ENCODE results near the gene ARHGAP30.
A peak's percentile ranks its signal among the peaks of the same experiment; 100 is the strongest.
"Not testable (repeated sequence)": the region's sequence is repeated elsewhere in the genome, so short reads cannot be mapped to it uniquely, and the experiment has no call there.

Gene ARHGAP30
- total RNA-seq: 276 to 519 reads per million in 2 donors

GRCh38 chr1:161069731-161070270, at the start of gene ARHGAP30:
ARHGAP30 (minus strand) TSS chr1:161069891; CDS start chr1:161069624, 267 bp downstream.
- DNase-seq: peak; percentile 64

GRCh38 chr1:161117759-161118581, 48.3 kb upstream of the ARHGAP30 start, which contains the start of the genes NIT1 and PFDN2:
NIT1 (plus strand) TSS chr1:161118105; CDS start chr1:161118177, 72 bp downstream.
PFDN2 (minus strand) TSS chr1:161118037; CDS start chr1:161118026, 11 bp downstream.
- peak; percentile 78 for DNase-seq

GRCh38 chr1:161115961-161116360, 46.3 kb upstream of the ARHGAP30 start:
- DNase-seq: not testable (repeated sequence)

GRCh38 chr1:161115132-161115711, 45.5 kb upstream of the ARHGAP30 start:
- no peak for DNase-seq

GRCh38 chr1:161114556-161114955, 44.9 kb upstream of the ARHGAP30 start:
- DNase-seq: no peak

- DNase-seq: no peak
These were observed 44.2 kb upstream of the ARHGAP30 start for GRCh38 chr1:161113915-161114314.

GRCh38 chr1:161111527-161111926, 41.8 kb upstream of the ARHGAP30 start:
- no peak for DNase-seq

GRCh38 chr1:161111117-161111516, 41.4 kb upstream of the ARHGAP30 start:
- no peak for DNase-seq

- no peak for DNase-seq
These were observed 36.7 kb upstream of the ARHGAP30 start for GRCh38 chr1:161106431-161106830.

GRCh38 chr1:161100556-161100955, 30.9 kb upstream of the ARHGAP30 start:
- no peak for DNase-seq

GRCh38 chr1:161099090-161099802, 29.6 kb upstream of the ARHGAP30 start:
- DNase-seq: no peak

- peak; percentile 51 for DNase-seq
These were observed 28.7 kb upstream of the ARHGAP30 start, which contains the start of gene KLHDC9 for GRCh38 chr1:161098210-161099068. KLHDC9 (plus strand) TSS chr1:161098361; CDS start chr1:161098536, 175 bp downstream.

GRCh38 chr1:161096530-161096929, 26.8 kb upstream of the ARHGAP30 start:
- no peak for DNase-seq

GRCh38 chr1:161096015-161096414, 26.3 kb upstream of the ARHGAP30 start:
- DNase-seq: no peak

- no peak for DNase-seq
These were observed 25.5 kb upstream of the ARHGAP30 start for GRCh38 chr1:161095230-161095629.

GRCh38 chr1:161094481-161094880, 24.8 kb upstream of the ARHGAP30 start:
- no peak for DNase-seq

- no peak for DNase-seq
These were observed 22.9 kb upstream of the ARHGAP30 start for GRCh38 chr1:161092621-161093028.

GRCh38 chr1:161091796-161092507, 22.3 kb upstream of the ARHGAP30 start:
- no peak for DNase-seq

- no peak for DNase-seq
These were observed 21.4 kb upstream of the ARHGAP30 start for GRCh38 chr1:161091093-161091492.

- DNase-seq: no peak
These were observed 20.9 kb upstream of the ARHGAP30 start for GRCh38 chr1:161090617-161091016.

- no peak for DNase-seq
These were observed 20.2 kb upstream of the ARHGAP30 start for GRCh38 chr1:161089938-161090337.

Measured in T-helper 9 cell (primary cell).